Ramos (cell line): Measurements from ENCODE around the gene KIFC3.
"Not testable (repeated sequence)": the region's sequence is repeated elsewhere in the genome, so short reads cannot be mapped to it uniquely, and the experiment has no call there.

Experiments
- in situ Hi-C: fragments of 300-500 bp; cut with MboI; formaldehyde crosslinking; loops from one replicate; pipeline ENCODE4 v1.14.3; 2022; ENCODE audit warnings: low sequenced_read_pairs; ENCODE audit not compliant: unreplicated experiment

KIFC3 gene

DNA sequence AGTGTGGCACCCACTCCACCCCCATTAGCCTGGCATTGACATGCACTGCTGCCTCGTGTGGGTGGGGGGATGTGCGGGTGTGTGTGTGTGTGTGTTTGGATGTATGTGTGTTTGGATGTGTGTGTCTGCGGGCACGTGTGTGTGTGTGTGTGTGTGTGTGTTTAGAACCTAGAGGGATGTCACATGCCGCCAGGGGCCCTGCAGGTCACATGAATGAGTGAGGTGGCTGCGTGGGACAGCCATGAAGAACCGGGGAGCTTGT is 57.7 kb downstream of the KIFC3 start:
- in situ Hi-C loops, result no loop called here

DNA sequence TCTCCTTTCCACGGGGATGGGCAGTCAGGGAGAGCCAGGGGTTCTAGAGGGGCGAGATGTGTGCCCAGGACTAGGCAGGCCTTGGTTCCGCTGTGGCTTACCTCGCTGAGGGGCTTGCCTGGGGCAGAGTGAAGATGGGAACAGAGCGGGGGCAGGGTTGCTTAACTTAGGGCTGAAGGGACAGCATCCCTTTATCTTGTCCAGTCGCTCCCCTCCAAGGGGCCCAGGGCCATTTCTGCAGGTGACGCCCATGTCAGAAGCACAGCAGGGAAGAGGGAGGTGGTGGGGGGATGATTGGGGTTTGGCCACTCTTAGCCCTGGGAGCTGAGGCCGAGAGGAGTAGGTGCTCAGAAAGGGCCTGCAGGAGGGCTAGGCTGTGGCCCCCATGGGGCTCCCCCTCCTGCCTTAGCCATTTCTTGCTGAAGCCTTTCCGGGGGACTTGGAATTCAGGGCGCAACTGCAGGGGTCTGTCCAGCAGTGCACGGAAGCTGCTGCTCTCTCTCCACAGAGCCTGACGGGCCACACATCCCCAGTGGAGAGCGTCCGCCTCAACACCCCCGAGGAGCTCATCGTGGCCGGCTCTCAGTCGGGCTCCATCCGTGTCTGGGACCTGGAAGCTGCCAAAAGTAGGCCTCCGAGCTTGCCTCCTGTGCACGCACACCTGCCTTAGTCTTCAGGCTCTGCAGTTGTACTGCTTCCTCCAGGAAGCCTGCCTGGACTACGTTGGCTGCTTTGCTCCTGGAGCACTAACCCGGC is 58.2 kb downstream of the KIFC3 start:
- in situ Hi-C loops, result no loop called here

DNA sequence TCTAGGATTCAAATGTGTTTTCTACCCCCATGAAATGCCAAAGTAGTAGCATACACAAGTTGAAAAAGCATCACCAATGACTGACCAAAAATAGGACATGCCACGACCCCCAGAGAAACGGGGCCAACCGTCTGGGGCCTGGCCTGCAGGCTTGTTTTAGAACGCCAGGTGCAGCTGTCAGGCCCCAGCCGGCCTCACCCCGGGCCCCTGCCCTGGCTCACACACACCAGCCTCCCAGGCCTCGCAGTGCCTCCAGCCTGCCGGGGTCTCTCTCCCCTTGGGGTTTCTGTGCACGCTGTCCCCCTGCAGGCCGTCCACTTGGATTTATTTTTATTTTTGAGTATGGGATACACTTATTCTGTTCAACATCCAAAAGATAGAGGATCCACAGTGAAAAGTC is 58.8 kb downstream of the KIFC3 start:
- in situ Hi-C loops, result no loop called here

DNA sequence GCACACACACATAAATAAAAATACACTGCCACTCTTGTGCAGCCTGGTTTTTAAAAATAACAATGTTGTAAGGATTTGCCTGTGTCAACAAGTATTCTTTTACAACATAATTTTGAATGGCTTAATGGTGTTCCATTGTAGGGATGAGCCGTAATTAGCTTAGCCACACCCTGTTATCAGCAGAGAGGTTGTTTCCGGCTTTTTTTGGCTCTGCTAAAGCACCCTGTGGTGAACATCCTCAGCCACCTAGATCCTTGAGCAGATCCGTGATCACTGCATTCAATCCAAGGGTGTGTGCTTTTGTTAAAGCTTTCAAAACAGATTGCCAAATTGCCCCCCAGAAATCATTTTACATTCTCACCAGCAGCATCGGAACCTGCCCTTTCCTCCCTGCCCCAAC is 59.7 kb downstream of the KIFC3 start:
- in situ Hi-C loops, result no loop called here

DNA sequence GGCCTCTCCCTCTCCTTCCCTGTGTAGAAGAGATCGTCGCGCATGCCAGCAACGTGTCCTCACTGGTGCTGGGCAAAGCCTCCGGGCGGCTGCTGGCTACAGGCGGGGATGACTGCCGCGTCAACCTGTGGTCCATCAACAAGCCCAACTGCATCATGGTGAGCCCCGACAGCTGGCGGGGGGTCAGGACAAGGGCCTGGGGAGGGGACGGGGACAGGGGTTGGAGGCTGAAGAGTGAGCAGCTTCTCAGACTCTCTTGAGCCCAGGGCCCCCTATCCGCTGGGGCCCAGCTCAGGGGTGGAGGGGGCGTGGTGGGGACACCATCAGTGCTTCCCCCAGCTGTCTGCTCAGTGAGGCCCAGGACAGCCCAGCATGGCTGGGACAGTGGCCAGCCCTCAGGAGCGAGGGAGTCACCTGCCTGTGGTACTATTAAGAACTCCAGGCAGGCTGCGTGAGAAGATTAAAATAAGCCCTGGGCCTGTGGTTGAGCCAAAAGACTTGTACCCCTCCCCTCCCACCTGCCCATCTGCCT is 60.6 kb downstream of the KIFC3 start:
- in situ Hi-C loops, result no loop called here

DNA sequence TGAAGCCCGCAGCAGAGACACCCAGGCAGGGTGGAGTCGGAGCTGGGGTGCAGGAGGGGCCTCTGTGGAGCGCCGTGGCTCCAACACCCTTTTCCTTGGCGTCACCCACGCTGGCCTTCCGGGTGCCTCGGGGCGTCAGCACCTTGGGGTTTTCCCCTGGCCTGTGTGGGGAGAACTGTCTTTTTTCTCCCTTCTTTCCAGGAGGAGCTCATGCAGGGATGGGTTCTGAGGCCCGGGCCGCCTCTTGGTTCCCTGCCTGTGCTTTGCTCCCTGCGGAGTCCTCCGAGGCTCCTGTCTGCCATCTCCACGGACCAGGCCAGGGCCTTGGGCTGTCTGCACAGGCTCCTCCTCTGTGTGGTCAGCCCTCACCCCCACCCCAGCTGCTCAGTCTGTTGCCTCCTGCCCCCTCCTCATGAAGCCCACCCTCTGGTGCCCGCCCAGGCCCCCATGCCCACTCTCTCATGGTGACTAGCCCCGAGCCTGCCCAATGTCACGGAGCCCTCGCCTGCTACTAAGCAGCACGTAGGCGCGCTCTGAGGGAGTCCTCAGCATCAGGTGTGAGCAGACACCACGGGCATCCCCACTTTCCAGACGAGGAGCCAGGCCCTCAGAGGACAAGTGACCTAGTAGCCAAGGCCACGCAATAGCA is 61.7 kb downstream of the KIFC3 start:
- in situ Hi-C loops, result no loop called here

DNA sequence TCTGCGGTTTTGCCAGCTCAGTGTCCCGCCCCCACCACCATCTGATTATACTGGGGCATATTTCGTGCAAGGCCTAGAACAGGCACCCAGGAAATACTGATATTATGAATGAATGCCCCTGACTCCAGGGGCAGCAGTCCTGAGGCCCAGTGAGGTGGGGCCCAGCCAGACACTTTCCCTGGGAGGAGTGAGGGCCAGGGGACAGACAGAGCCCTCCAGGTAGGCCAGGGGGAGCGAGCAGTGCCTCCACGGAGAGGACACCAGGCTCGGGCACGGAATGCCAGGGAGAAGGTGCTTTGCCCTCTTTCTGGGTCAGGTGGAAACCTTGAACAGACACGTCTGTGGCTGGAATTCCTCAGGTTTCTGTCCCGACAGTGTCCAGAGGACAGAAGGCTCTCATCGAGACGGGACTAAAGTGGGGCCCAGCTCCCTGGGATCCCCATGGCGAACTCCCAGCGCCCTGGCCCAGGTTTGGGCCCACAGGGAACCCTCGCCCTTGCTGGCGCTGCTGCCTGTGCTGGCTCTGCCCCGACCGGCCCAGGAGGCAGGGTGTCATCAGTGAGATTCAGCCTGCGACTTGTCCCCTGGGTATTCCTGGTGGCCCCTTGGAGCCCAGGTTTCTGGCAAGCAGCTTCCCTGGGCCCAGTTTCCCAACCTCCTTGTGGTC is 62.4 kb downstream of the KIFC3 start:
- in situ Hi-C loops, result no loop called here

DNA sequence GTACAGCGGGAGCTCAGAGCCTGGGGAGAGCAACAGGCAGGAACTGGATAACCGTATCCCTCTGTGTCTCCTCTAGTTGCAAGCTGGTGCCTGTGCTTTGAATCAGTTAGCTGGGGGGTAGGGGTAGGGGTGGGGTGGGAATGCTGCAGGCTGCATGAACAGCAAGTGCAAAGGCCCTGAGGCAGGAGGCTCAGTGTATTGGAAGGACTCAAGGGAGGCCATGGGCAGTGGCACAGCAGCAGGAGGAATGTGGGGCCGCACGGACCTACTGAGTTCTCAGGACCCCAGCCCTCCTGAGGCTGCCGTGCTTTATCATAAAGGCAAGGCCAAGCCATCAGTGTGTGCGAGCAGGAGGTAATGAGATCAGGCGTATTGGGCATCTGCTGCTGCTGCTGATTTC is 63.4 kb downstream of the KIFC3 start:
- in situ Hi-C loops, result no loop called here

DNA sequence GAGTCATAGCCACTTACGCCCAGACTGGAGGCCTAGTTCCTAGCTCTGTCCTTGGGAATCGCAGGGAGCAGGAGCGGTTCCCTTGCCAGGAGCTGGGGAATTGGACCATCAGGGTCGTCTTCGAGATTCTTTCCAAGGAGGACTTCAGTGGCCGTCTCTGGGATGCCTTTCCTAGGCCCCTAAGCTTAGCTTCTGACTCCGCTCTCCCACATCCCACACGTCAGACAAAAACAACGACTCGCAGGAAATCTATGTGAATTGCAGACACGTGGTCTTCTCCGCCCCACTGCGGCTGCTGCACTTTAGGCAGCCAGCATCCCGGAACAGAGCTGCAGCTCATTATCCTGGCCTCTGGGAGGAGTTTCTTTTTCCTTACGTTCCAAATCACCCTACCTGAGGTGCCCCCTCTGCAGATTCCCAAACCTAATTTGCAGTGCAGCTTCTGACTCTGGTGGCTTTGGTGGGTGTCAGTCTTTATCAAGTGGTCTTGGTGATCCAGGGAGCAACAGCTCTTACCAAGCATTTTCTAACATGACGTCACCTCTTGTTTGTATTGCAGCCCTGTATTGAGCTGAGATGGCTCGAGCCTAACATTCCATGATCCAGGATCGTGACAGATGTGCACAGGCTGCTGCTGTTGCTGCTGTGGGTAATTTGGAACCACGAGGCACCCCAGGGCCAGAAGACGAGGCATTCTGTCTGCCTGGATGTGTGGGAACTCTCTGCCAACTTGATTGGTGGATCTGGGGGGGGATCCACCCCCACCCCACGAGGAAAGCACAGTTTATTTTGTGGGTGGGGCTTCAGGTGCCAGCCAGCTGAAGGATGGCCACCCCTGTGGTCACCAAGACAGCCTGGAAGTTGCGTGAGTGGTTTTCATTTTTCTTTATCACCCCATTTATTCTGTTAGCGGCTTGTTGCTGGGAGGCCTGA is 65.6 kb downstream of the KIFC3 start:
- in situ Hi-C loops, result no loop called here

DNA sequence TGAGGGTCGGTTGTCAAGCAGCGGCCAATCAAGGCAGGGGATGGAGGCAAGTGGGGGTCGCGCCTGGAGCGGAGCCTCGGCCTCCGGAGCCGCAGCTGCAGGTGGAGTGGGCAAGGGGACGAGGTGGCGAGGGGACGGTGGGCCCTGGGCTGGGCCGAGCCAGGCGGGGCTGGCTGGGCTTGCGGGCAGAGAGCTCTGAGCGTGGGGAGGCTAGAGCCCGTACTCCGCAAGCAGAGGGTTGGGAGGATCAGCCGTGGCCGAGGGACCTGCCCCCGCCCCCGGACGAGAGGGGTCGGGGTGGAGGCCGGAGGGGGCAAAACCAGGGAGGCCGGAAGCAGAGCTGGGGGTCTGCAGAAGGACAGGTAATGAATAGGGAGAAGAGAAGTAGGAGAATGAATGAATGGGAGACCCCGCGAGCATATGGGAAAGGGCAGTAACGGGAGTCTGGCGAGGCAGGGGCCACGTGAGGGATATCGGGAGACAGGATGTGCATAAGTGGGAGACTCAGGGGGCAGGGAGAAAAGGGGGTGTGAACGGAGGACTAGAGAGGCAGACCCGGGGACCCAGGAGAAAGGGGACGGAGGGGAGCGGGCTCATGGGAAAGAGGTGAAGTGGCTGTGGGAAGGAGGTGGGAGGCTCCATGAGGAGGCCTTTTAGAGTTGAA is 66.4 kb downstream of the KIFC3 start, which contains the start of gene KATNB1:
TSS of gene KATNB1 (plus strand) at position 16 of the 664 bp plus-strand sequence. CDS start 1,474 bp downstream, outside the sequence.
- in situ Hi-C loops, result no loop called here

DNA sequence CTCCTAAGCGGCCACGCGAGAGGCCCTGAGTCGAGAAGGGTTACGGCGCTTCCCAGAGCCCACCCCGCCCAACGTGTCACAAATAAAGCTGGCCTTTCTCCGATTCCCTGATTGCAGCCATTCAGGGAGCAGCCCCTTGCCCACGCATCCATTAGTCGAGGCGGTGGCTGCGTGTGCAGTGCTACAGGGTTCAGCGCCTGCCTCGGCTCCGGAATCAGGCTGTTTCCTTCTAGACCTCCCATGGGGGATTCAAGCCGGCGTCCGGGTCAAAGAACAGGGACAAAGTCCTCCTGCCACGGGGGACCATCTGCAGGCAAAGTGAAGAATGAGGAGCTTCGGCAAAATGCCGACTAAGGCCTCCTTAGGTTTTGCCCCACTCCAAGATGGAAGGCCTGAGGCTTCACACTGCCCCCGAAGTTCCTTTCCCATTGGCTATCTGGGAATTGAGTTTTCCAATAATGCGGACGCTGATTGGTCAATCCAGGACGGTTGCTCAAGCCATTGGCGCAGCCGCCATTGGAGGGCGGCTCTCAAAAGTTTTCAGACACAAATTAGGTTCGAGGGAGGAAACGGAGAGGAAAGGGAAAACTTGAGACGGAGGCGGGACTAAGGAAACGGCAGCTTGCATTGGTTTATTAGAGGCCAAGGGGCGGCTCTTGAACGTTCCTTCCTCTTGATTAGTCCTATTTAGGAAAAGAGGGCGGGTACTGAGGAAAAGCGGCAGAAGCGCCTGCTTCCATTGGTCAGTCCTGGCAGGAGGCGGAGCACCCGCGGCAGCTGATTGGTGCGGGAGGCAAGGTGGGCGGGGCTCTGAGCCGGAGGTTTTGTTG is 67.2 kb downstream of the KIFC3 start:
- in situ Hi-C loops, result no loop called here

DNA sequence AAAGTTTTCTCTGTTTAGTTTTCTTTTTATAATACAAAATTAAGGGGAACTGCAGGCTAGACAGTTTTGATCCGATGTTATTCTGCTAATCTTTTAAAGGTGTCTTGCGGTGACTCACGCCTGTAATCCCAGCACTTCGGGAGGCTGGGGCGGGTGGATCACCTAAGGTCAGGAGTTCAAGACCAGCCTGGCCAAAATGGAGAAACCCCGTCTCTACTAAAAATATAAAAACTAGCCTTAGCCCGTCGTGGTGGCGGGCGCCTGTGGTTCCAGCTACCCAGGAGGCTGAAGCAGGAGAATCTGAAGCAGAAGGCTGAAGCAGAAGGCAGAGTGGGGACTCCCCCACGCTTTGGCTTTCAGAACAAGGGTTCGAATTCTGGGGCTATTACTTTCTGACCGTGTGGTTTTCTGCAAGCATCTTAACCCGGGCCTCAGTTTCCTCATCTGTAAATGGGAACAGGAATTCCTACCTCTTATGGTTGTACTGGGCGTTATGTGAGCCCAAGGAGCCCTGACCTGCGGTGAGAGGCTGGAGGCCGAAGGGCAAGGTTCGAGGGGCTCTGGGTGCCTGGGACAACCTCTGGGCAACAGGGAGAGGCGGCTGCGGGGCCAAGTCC is 67.9 kb downstream of the KIFC3 start:
- in situ Hi-C loops, result no loop called here

DNA sequence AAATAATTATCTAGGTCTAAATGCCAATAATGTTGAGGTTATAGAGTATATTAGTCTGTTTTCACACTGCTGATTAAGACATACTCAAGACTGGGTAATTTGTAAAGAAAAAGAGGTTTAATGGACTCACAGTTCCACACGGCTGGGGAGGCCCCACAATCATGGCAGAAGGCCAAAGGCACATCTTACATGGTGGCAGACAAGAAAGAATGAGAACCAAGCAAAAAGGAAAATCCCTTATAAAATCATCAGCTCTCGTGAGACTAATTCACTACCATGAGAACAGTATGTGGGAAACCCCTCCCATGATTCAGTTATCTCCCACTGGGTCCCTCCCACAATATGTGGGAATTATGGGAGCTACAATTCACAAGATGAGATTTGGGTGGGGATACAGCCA is 69.6 kb downstream of the KIFC3 start:
- in situ Hi-C loops, result no loop called here

DNA sequence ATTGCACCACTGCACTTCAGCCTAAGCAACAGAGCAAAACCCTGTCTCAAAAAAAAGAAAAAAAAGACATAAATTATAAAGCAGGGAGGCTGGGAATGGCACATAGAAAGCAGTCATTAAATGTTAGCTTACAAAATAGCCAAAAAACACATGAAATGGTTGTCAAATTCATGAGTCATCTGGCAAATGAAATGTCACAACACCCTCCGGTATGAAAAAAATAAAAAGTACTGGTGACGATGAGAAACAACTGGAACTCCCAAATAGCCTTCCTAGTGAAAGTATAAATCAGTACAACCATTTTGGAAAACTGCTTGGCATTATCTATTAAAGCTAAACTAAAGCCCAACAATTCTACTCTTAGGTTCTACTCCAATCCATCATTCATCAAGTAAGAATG is 70.3 kb downstream of the KIFC3 start:
- in situ Hi-C loops, result no loop called here

DNA sequence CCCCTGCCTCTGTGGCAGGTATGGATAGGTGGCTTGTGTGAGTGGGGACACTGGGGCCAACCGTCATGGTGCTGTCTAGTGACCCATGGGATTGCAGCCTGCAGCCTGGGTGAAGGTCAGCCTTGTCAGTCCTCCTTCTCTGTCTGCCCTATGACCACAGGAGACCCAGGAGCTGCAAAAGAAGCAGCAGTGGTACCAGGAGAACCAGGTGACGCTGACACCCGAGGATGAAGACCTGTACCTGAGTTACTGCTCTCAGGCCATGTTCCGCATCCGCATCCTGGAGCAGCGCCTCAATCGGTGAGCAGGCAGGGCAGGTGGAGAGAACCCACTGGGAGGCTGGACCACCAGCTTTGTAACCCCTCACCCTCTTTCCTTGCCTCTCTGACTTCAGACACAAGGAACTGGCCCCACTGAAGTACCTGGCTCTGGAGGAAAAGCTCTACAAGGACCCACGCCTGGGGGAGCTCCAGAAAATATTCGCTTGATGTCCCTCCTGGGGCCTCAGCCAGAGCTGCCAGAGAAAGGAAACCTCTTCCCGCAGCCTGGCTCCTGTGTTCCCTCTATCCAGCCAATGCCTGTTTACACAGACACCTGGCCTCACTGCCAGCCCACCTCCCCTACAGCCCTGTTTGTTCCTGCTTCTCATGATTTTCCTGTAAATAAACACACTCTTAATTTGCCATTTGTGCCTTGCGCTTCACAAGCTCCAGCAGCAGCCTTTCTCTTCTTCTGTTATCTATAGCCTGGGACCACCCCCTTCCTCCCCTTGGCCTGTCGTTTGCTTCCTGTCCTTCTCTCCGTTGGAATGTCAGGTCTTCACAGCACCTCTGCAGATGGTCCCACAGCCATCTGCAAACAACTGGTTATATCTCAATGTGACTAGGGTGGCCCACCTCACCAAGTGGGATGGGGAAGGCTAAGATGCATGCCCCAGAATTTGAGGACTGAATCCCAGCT is 71.2 kb downstream of the KIFC3 start:
- in situ Hi-C loops, result no loop called here

DNA sequence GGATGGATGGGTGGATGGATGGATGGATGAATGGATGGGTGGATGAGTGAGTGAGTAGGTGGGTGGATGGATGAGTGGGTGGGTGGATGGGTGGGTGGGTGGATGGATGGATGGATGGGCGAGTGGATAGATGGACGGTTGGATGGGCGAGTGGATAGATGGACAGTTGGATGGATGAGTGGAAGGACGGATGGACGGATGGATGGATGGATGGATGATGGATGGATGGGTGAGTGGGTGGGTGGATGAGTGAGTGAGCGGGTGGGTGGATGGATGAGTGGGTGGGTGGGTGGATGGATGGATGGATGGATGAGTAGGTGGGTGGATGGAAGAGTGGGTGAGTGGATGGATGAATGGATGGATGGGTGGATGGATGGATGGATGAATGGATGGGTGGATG is 72.4 kb downstream of the KIFC3 start:
- in situ Hi-C loops, result not testable (repeated sequence)

DNA sequence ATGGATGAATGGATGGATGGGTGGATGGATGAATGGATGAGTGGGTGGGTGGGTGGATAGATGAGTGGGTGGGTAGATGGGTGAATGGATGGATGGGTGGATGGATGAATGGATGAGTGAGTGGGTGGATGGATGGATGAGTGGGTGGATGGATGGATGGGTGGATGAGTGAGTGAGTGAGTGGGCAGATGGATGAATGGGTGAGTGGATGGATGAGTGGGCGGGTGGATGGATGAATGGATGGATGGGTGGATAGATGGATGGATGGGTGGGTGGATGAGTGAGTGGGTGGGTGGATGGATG is 73.2 kb downstream of the KIFC3 start:
- in situ Hi-C loops, result no loop called here
